IPS-NIHi11 (cell line): ENCODE results near the gene BRD9.
"Not testable (repeated sequence)": the region's sequence is repeated elsewhere in the genome, so short reads cannot be mapped to it uniquely, and the experiment has no call there.

Experiments used
- DNase-seq: peaks from one replicate; pipeline ENCODE4 v3.0.0; 2012; ENCODE audit warnings: mixed read lengths, low spot score

BRD9 gene

GRCh38 chr5:902129-902916 lies 9.7 kb upstream of the BRD9 start:
- DNase-seq, result no peak

GRCh38 chr5:900781-901180 lies 8.2 kb upstream of the BRD9 start:
- DNase-seq, result no peak

DNA sequence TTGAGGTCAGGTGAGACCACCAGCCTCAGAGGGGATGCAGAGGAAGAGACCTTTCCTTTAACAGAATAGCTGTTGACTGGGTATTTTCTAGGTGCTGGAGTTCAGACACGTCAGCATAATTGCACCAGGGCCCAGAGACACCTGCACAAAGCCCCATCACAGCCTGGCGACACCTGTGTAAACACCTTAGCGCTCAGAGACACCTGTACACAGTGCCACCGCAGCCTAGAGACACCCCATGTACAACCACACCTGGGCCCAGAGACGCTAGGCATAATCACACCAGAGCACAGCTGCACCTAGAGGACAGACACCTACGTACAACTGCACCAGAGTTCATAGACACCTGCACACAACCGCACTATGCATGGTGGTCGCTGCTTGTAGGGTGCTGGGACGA lies 1.1 kb upstream of the BRD9 start:
- no peak for DNase-seq

- DNase-seq, result peak; percentile 64
Measured at GRCh38 chr5:893137-893506, 521 bp upstream of the BRD9 start.

- no peak for DNase-seq
Measured at GRCh38 chr5:891837-892393, 686 bp downstream of the BRD9 start.

GRCh38 chr5:891117-891836 lies 1.3 kb downstream of the BRD9 start:
- no peak for DNase-seq

- no peak for DNase-seq
Measured at GRCh38 chr5:889075-889710, 3.4 kb downstream of the BRD9 start.

DNA sequence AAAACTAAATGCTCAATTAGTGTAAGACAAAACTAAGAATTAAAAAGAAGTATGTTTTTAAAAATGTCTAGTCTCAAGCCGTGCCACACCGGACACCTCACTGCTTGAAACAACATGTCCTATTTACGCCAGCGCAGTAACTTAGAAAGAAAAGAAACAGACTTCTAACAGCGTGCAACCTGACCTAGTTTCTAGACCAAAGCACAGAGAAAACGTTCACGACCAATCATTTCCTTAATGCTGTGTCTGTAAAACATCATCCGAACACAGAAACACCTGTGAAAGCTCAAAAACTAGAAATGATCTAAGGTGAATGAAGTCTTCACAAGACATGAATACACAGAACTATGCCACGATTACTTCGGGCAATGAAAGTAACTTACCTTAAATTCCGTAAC lies 4.0 kb downstream of the BRD9 start:
- DNase-seq, result no peak

DNA sequence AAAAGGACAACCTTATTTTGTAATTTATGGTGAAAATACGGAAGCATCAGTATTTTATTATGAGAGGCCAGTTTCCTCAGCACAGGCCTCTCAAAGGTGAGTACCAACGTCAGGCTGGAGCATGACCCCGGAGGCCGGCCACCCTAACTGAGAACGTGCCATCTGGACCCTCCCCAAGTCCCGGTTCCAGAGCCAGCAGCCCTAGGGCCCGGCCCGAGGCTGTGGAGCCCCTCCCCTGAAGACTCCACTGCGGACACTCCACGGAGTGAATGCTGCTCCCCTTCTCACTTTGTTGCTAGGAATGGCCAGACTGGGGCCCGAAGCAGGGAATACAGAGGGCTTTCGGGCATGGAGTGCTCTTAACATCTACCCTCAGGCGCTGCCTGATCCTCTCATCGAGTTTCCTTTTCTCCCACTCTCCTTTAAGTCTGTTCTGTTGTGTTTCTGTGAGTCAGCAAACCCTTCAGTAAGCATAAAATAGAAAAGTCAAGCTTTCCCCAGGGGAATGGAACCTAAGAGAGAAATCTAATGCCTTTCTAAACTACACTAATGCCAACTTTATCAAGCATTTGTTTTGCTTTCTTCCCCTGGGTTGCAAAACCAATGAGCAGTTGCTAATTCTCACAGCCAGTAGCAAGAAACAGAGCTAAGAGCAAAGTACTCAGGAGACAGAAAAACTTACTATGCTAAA lies 4.5 kb downstream of the BRD9 start:
- DNase-seq, result no peak

DNA sequence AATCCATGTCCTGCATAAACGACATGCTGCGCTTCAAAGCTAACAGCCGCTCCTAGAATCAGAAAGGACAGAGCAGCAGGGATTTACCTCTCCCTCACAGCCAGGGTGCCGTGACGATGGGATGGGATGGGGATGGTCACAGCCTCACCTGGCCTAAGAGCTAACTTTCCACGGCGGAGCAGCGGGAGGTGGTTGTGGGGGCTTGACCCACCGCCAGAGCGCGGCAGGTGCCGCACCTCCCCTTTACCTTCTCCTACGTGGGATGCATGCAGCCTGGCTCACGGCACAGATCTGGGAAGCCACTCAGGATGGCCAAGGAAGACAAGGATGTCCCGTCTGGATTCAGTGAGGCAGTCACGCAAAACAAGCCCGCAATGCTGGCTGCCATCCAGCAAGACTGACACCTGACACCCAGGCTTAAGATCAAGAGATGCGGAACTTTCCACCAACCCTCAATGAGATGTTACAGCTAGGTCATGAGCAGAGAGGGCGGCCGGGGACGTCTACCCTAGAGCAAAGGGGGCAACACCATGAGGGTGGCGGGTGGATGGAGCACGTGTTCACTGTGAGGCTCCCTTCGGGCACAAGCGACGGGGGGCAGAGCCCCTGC lies 5.8 kb downstream of the BRD9 start:
- DNase-seq, result no peak

DNA sequence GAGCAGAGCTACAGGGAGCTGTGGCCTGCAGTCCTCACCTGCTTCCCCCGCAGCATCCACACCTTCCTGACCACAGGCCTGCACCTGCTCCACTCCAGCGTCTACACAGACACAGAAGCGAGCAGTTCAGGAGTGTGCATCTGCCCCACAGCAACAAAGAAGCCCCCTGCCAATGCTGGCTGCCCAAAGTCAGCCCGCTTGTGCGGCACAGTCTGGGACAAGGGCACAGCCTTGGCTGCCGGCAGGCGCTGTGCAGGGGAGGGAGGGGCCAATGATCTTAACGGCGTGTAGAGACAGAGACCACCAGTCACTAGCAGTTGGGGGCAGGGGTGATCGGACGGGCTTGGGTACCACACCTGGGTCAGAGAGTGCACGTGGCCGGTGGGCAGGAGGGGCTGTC lies 6.6 kb downstream of the BRD9 start:
- DNase-seq, result no peak

DNA sequence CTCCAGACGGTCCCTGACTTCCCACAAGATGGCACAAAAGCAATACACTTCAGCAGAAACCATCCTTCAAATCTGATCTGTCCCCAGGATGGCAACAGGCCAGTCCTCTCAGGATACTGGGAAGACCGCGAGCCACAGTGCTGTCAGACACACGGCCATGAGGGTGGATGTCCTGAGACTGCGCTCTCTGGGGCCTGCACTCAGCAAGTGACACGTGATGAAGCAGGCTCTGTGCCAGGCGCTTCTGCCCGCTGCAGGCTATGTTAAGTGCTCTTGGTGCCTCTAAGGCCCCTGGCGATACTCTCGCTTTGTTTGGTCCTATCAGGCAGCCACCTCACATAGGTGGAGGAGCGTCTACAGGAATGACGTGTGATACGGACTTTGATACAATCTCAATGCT lies 7.1 kb downstream of the BRD9 start:
- no peak for DNase-seq

- no peak for DNase-seq
Measured at GRCh38 chr5:885127-885442, 7.5 kb downstream of the BRD9 start.

DNA sequence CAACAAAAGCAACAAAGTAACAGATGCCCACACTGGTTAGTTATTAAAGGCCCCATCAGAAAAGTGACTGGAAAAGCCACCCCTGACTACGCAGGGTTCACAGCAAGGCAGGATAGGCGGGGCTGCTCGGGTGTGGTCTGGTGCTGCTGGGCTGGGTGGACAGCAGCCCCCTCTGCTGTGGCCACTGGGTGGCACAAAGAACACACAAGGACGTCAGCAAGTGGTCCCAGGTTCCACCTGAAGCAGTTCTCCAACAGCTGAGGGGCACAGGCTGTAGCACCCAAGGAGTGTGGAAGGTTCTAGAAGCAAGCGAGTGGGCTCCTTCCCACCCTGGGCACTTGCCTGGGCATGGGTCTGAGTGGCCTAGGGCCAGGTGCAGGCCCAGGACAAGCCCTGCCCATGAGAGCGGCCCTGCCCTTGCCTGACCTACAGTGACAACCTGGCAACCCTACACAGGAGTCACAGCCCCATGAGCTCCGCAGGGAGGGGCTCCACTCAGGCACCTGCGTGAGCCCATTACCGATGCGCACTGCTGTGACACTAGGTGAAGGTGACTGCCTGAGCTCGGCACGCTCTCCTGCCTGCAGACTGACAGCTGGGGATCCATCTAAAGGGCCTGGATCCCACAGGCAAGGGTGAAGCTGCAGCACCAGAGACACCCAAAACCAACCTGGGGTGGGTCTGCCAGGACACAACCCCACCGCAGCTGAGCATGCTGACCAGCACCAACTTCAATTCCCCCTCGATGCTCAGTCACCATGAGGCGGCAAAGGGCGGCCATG lies 8.1 kb downstream of the BRD9 start:
- no peak for DNase-seq

- no peak for DNase-seq
Measured at GRCh38 chr5:883475-884181, 9.0 kb downstream of the BRD9 start.

DNA sequence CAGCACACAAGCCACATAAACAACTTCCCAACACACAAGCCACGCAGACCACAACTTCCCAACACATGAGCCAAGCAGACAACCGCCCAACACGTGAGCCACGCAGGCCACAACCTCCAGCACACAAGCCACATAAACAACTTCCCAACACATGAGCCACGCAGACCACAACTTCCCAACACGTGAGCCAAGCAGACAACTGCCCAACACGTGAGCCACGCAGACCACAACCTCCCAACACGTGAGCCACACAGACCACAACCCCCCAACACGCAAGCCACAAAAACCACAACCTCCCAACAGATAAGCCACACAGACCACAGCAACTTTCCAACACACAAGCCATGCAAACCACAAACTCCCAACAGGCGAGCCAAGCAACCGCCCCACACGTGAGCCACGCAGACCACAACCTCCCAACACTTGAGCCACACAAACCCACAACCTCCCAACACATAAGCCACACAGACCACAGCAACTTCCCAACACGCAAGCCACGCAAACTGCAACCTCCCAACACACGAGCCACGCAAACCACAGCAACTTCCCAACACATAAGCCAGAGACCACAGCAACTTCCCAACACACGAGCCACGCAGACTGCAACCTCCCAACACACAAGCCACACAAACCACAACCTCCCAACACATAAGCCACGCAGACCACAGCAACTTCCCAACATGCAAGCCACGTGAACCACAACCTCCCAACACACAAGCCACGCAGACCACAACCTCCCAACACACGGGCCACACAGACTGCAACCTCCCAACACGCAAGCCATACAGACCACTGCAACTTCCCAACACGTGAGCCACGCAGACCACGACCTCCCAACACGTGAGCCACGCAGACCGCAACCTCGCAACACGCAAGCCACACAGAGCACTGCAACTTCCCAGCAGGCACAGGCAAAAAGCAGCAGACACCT lies 10.1 kb downstream of the BRD9 start:
- DNase-seq, result no peak

GRCh38 chr5:881551-881935 lies 11.1 kb downstream of the BRD9 start:
- no peak for DNase-seq

DNA sequence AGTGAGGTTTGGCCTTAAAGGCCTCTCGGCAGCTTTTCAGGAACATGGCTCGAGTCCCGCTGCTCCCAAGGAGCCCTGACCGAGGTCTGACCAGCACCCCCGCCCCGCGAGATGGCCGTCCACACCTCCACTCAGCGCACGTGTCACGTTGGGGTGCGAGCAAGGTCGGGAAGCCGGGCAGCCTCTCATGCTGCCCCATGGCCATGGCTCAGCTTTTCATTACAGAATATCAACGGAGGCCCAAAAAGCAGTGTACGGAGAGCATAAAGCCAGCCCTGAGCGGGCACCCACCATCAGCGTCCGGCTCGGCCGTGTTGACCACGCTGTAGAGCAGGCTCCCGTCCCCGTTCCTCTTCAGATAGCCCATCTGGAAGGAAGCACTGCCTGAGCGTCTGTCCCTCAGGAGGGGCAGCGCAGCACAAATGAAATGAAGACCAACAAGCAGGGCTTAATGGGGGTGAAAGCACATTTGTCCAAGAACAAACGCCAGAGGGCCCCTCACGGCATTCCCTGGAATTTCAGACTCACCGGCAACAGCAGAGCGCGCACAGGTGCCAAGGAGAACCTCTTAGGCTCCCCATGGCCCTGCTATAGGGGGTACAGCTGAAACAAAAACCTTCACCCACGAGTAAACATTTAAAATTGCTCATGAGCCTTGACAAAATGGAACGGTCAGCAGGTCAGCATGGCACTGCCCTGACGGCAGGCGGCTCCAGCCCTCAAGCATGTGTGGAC lies 11.6 kb downstream of the BRD9 start:
- no peak for DNase-seq

DNA sequence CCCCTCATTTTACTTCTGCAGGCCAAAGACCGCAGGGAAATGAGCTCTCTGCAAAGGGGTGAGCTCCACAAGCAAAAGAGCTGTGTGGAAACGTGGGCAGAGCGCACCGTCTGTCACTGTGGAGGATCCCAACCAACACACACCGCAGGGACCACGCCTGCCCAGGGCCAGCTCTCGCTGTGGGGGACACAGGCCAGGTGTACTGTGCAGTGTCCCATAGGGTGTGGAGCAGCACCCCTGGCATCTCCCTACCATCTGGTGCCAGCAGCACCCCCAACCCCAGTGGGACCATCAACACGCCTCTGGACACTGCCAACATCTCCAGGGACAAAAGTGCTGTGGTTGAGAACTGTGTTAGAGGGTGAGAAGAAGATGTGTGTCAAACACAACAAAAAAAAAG lies 13.9 kb downstream of the BRD9 start:
- not testable (repeated sequence) for DNase-seq
